ENCODE results near the gene SMYD2. TPM values are rescaled to one million over a fixed set of nuclear protein-coding genes. Genes with fewer than 3 reads are reported as not detected.

Gene SMYD2
- total RNA-seq, 1 experiment from 2014 or later: 6.4 TPM

- TF ChIP-seq ZNF281 (CRISPR knock-in tag; IDR thresholded peaks at IDR 0.05): no peak
- no peak for TF ChIP-seq AR (CRISPR knock-in tag; IDR thresholded peaks at IDR 0.05)
- TF ChIP-seq GABPB1 (CRISPR knock-in tag; IDR thresholded peaks at IDR 0.05): no peak
- TF ChIP-seq ZNF317 (CRISPR knock-in tag; IDR thresholded peaks at IDR 0.05; ENCODE audit: borderline replicate concordance, low read depth): no peak
- TF ChIP-seq PRRX2 (CRISPR knock-in tag; IDR thresholded peaks at IDR 0.05): no peak
- no peak for TF ChIP-seq ERG (CRISPR knock-in tag; IDR thresholded peaks at IDR 0.05)
These were observed 56.6 kb downstream of the SMYD2 start (continued) for GRCh38 chr1:214337511-214337910.

- Mint-ChIP-seq H3K27ac (no peak overlapping the region), H3K36me3 (no peaks in the 10 kb centered on the region), H3K27me3 (ENCODE audit: low read depth) (no peaks in the 10 kb centered on the region), H3K9me3 (0 out of 2 replicates have a peak, but pooled peaks cover 3% of the 10 kb centered on the region), H3K4me1 (peaks cover 48% of the 10 kb centered on the region), H3K4me3 (no peak overlapping the region)
- ChIA-PET POLR2A (no interaction called here), CTCF (interaction anchor here (0.8 to 1.7 kb wide), 2 partner anchors 9 to 167 kb away, joined by 3 to 4 read pairs; no protein-coding TSS in a partner anchor)
- DNase-seq (ENCODE audit: low spot score) (no peak), ATAC-seq (no peak)
- TF ChIP-seq MXD4 (CRISPR knock-in tag; IDR thresholded peaks at IDR 0.05; ENCODE audit: borderline replicate concordance) (no peak), HMGA2 (CRISPR knock-in tag; IDR thresholded peaks at IDR 0.05) (no peak), CREB1 (CRISPR knock-in tag; IDR thresholded peaks at IDR 0.05) (no peak), ZNF219 (CRISPR knock-in tag; IDR thresholded peaks at IDR 0.05; ENCODE audit: borderline replicate concordance) (no peak), ATF3 (CRISPR knock-in tag; conservative IDR thresholded peaks at IDR 0.05) (no peak), MLX (CRISPR knock-in tag; IDR thresholded peaks at IDR 0.05) (no peak), CREM (CRISPR knock-in tag; IDR thresholded peaks at IDR 0.05) (no peak), NFYB (CRISPR knock-in tag; conservative IDR thresholded peaks at IDR 0.05; ENCODE audit: low read depth) (no peak)
These were observed 57.3 kb downstream of the SMYD2 start for GRCh38 chr1:214338212-214338611.

- POLR2A ChIA-PET: no interaction called here
- no peak overlapping the region for H3K27ac Mint-ChIP-seq
- peaks cover 19% of the 10 kb centered on the region for H3K9me3 Mint-ChIP-seq
- ATAC-seq (no peak), DNase-seq (ENCODE audit: low spot score) (no peak)
- no peaks in the 10 kb centered on the region for H3K27me3 Mint-ChIP-seq (ENCODE audit: low read depth)
- CTCF ChIA-PET: interaction anchor here (0.6 to 2.6 kb wide), 3 partner anchors 9 to 1572 kb away, joined by 3 to 21 read pairs (median 6); no protein-coding TSS in a partner anchor
- peaks cover 21% of the 10 kb centered on the region for H3K36me3 Mint-ChIP-seq
- TF ChIP-seq NFYB (CRISPR knock-in tag; conservative IDR thresholded peaks at IDR 0.05; ENCODE audit: low read depth): no peak
- TF ChIP-seq PRDM15 (CRISPR knock-in tag; IDR thresholded peaks at IDR 0.05): peak; percentile 80
- H3K4me1 Mint-ChIP-seq: peaks cover 31% of the 10 kb centered on the region
- no peak overlapping the region for H3K4me3 Mint-ChIP-seq
These were observed 60.5 kb downstream of the SMYD2 start for GRCh38 chr1:214341459-214341858.
